HT-29 (cell line): ENCODE data around the gene LHFPL6. TPM values are rescaled to one million over a fixed set of nuclear protein-coding genes. Genes with fewer than 3 reads are reported as not detected.

Experiments
- DNase-seq: peaks from one replicate; pipeline ENCODE4 v3.0.0-alpha.2; 2015; ENCODE audit warnings: low spot score
- total RNA-seq: library from RNA; depleted of rRNA; stranded (reverse); fragments of >200 nt; shearing (Covaris generic); gene quantifications from 2 replicates; pipeline ENCODE4 v1.2.3, GENCODE V29; 2014

LHFPL6 gene
- total RNA-seq, 1 experiment from 2014 or later = not detected

- DNase-seq = no peak
Observed at GRCh38 chr13:39596176-39596575, 6.8 kb downstream of the LHFPL6 start.

- no peak for DNase-seq
Observed at GRCh38 chr13:39590466-39591036, 12.4 kb downstream of the LHFPL6 start.

DNA sequence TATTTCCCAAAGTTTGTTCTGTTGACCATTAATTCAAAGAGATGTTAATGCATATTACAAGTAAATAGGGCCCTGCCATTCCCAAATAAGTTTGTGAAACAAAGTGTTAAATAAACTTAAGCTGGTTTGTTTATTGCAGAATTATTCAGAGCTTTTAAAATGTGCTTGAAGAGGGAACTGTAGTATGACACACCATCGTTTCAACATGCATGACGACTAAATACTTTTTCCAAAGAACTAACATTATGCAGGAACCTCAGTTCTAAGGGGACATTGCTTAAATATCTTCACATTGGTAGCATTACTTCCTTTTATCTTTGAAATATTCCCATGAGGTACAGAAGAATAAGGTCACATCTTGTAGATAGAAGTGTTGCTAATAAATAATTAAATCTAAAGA lies 14.6 kb downstream of the LHFPL6 start:
- DNase-seq = no peak

GRCh38 chr13:39587939-39588338 lies 15.1 kb downstream of the LHFPL6 start:
- DNase-seq = no peak

- DNase-seq = no peak
Observed at GRCh38 chr13:39586958-39587605, 15.9 kb downstream of the LHFPL6 start.

- DNase-seq = no peak
Observed at GRCh38 chr13:39586151-39586550, 16.8 kb downstream of the LHFPL6 start.

DNA sequence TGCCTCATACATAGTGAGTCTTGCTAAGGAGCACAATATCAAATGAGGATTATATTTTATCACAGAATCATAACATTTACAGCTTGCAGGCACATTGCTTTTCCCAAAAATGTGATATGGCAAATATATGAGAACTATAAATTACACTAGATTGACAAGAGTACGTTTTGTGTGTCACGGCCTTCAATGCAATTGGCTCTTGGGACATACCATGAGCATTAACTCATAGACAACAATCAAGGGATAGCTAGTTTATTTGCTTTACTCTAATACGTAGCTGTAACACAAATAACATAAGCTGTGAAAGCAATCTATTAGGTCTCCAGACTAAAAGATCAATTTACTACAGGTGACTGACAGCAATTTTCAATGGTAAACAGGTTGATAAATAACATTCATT lies 17.8 kb downstream of the LHFPL6 start:
- no peak for DNase-seq

DNA sequence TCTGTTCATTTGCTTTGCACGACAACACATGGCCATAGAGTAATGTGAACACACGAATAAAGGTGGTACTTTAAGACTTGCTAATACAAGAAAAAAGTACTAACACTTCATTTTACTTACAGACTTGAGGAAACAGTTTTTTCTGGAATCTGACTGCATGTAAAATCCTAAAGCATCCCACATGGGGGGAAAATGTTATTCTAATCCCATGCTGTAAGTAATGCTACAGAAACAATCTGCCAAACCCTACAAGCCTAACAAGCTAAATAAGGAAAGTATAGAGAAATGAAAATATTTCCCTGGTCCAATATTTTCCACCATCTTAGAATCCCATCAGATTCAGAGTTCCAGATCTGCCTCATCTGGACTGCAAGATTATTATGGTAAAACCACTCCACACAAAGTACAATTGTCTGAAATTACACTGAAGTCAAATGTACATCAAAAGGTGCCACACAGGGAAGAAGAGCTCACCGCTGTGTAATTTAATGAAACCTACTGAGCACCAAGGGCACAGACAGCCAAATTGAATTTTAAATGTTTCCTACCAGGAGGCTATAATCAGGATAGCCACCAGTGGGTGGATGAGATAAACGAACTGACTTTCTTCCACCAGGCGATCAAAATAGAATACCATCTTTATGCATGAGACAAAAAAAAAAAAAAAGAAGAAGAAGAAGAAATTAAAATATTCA lies 22.0 kb downstream of the LHFPL6 start:
- DNase-seq = no peak

DNA sequence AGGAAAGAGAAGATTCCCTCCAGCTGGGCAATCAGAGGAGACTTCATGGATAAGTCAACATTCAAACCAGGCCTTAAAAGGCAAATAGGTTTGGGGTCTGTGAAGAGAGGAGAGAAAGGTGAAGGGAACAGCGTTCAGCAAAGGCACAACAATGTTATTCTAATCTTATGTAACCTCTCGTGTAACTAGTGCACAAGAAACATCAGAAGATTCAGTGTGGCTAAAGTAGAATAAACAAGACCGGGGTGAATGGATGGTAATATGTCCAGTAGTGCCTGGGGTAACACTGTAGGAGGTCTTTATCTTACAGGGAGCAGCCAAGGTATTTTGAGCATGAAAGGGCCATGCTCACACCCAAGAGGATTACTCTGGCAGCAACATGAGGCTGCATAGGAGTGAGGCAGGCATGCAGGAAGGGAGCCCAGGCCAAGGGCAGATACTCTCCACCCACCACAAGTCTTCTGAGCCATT lies 24.1 kb downstream of the LHFPL6 start:
- DNase-seq = no peak

GRCh38 chr13:39577838-39578491 lies 25.0 kb downstream of the LHFPL6 start:
- DNase-seq = no peak

GRCh38 chr13:39577203-39577602 lies 25.8 kb downstream of the LHFPL6 start:
- DNase-seq = no peak

DNA sequence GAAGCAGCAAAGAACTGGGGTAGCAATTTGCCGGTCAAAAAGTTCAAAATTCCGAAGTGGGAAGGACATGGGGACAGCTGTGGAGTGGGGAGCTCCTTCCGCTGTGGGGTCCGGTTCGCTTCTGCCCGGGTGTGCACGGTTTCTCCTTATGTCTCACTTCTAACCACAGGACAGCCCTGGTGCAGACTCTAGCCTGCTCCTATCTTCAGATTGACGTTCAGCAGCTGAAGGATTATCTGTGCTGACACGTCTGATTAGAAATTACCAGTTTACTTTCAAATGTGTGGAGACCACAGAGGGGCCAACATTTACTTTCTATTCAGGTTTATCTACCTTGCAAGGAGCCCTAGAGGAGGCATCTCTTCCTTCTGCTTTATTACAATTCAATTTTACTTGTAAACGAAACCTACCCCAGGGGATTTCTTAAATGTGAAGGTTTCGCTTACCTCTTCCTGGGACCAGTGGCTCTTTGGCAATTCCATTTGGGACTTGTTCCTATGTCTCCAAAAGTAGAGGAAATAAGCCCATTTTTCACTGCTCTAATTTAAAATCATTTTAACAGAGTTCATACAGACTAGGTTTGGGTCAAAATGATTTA lies 27.3 kb downstream of the LHFPL6 start:
- DNase-seq = no peak

DNA sequence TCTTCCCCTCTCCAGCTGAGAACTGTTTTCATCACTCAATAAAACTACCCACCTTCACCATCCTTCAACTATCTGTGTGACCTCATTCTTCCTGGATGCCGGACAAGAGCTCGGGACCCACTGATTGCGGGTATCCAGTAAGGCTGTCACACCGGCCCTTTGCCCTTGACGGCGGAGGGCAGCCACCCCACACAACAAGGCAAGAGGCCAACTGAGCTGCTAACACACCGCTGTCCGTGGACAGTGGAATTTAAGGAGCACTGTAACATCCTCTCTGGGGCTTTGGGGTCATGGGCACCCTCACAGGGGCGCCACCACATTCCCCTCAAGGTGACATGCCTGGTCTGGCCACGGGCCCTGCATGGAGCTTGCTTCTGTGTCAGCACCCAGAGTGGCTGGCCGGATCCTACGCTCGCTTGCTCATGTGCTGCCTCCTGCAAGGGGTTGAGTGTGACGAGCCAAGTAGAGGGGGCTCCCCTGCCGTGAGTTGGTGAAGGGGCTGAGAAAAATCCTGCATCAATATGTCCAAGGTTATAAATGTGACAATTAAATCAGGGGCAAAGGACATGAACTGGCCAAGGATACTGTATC lies 31.4 kb downstream of the LHFPL6 start:
- no peak for DNase-seq

DNA sequence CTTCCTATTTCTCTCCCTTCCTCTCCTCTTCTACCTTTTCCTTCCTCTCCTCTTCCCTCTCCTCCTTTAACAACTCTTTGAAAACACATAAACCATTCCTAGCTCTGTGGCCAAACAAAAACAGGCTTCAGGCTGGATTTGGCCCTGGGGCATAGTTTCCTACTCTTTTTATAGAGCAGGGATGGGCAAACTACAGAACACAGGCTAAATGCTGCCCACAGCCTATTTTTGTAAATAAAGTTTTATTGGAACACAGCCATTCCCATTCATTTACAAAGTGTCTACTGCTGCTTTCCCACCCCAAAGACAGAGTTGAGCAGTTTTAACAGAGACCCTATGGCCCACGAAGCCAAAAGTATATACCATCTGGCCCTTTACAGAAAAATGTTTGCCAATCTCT lies 35.4 kb downstream of the LHFPL6 start:
- DNase-seq = no peak

DNA sequence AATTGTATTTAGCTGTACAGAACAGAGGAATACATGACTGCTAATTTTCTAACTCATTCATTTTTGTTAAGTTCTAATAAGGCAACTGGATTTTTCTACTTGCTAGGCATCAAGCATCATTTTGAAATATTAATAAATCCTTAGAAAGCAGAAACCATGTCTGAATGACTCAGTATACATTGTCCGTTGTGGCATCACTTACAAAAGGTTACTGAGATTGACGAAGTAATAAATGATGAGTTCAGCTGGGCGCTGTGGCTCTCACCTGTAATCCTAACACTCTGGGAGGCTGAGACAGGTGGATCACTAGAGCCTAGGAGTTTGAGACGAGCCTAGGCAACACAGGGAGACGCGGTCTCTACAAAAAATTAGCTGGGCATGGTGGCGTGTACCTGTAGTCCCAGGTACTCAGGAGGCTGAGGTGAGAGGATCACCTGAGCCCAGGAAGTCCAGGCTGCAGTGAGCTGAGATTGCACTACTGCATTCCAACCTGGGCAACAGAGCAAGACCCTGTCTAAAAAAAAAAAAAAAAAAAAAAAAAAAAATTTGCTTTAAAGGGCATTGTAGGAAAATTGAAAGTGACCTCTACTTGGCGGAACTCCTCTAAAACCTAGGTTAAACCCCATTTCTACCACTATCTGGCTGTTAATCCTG lies 36.6 kb downstream of the LHFPL6 start:
- DNase-seq = no peak

DNA sequence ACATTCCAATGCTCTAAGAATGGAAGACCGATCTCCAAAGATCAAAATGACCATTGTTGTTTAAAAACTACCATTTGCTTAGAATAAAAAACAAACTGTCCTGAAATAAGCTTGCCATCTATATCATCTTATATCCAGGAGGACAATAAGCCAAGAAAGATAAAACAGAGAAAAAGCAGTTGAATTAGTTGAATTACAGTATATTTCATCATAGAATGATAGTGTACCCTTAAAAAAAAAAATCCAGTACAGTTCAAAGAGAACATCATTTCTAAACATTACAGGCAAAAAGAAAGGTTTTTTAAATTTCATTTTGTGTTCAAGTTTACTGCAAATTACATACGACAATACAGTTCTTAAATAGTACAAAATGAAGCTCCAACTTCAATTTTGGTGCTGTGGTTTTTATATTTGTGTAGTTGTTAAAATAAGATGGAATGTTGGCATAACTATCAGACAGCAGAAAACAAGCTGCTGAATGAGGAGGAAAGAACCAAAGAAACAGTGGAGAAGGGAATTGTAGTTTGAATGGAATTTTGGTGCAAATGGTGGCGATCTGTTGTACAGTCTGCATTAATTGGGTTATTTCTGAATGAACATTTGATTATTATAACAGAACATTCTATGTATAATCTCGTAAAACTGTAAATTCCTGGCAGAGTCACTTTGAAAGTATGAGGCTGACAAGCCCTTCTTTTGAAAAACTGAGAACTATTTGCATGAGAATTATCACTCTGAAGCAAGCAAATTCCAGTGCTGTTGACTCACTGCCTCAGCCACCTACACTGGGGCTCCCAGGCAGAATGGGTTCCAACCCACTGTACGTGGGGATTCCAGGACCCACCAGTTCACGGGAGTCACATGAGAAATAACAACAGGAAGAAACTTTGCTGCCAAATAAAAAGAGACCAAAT lies 37.7 kb downstream of the LHFPL6 start:
- DNase-seq = no peak

- no peak for DNase-seq
Observed at GRCh38 chr13:39563470-39563735, 39.6 kb downstream of the LHFPL6 start.

DNA sequence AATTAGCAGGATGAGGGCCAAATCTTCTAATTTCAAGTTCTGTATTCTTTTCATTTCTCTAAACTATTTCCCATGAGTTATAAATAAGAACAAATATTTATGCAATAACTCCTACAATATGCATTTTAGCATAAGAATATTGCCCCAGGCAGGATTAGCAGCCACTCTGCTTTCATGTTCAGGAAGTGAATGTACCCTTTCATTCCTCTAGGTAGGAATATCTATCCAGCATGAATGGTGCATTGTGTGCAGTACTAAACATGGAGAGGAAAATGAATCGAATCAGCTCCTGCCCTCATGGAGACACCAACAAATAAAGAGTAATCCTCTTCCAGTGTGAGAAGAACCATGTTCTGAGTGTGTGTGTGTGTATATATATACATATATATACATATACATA lies 41.0 kb downstream of the LHFPL6 start:
- DNase-seq = no peak

DNA sequence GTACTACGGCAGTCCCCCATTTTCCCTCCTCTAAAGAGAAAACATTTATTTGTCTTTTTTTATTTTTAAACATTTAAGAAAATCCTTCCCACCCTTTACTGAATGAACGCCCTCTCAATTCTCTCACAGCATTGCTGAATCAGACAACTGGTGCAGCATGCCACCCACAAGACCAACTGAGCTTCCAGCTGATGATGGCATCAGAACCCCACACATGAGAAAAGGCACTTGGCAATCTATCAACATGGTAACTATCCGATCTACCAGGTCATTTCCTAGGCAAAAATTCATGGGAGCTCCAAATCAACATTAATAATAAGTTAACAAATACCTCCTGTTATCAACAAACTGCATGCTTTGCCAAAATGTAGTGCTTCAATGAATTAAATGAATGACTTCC lies 43.1 kb downstream of the LHFPL6 start:
- DNase-seq = no peak

GRCh38 chr13:39557285-39557955 lies 45.6 kb downstream of the LHFPL6 start:
- DNase-seq = no peak
